Natural killer cell treated with Interleukin-12 subunit alpha and Interleukin-12 subunit beta and Interleukin-15 and Interleukin-18, amount 100 ng/mL, for 72 hours (primary cell): ENCODE results near the gene FOLR3. TPM values are rescaled to one million over a fixed set of nuclear protein-coding genes. Genes with fewer than 3 reads are reported as not detected.
"Not testable (repeated sequence)": the region's sequence is repeated elsewhere in the genome, so short reads cannot be mapped to it uniquely, and the experiment has no call there.

Experiments used
- ATAC-seq, 2 donors: fragments of 150-1000 bp; cut with Tn5 transposase in 1 of 2; sonication (Bioruptor Pico), chemical (Tn5 transposase) in 1 of 2; 2 replicates each; pipeline ENCODE4 v1.10.0; 2021
- DNase-seq: peaks from one replicate; pipeline ENCODE4 v3.0.0; 2022; ENCODE audit warnings: low spot score
- H3K27ac Mint-ChIP-seq, 2 donors: 1 replicate in 1 of 2; 2 replicates in 1 of 2; pipeline ENCODE4 v1.8.0; 2022; ENCODE audit warnings: mixed read lengths in 2 of 2, mild to moderate bottlenecking in 1 of 2, moderate library complexity in 1 of 2
- H3K27me3 Mint-ChIP-seq, 2 donors: 1 replicate in 1 of 2; 2 replicates in 1 of 2; pipeline ENCODE4 v1.8.0; 2022; ENCODE audit warnings: mixed read lengths in 2 of 2
- H3K36me3 Mint-ChIP-seq: one replicate; pipeline ENCODE4 v1.8.0; 2022; ENCODE audit warnings: mixed read lengths
- H3K4me1 Mint-ChIP-seq, 2 donors: 1 replicate in 1 of 2; 2 replicates in 1 of 2; pipeline ENCODE4 v1.8.0; 2022; ENCODE audit warnings: low read depth in 2 of 2, mixed read lengths in 2 of 2, mild to moderate bottlenecking in 1 of 2
- H3K4me3 Mint-ChIP-seq: one replicate; pipeline ENCODE4 v1.8.0; 2022; ENCODE audit warnings: mixed read lengths
- H3K9me3 Mint-ChIP-seq: 2 replicates; pipeline ENCODE4 v1.8.0; 2022; ENCODE audit warnings: mixed read lengths
- total RNA-seq, 2 donors: library from RNA; stranded (reverse); gene quantifications; one replicate each; pipeline ENCODE4 v1.2.3, GENCODE V29; 2022

The FOLR3 gene
- total RNA-seq, 2 donors from 2014 or later = not detected

GRCh38 chr11:72180892-72181552 lies 45.5 kb downstream of the FOLR3 start:
- H3K9me3 Mint-ChIP-seq, H3K4me3 Mint-ChIP-seq, H3K36me3 Mint-ChIP-seq, DNase-seq, H3K4me1 Mint-ChIP-seq, H3K27ac Mint-ChIP-seq: not testable (repeated sequence)
- H3K27me3 Mint-ChIP-seq = peaks cover 17 to 20% of the 10 kb centered on the region in 2 donors
- ATAC-seq = peak; percentile 10 to 40

- not testable (repeated sequence) for H3K36me3 Mint-ChIP-seq, H3K9me3 Mint-ChIP-seq, H3K27ac Mint-ChIP-seq, H3K4me1 Mint-ChIP-seq, DNase-seq, H3K4me3 Mint-ChIP-seq
- peaks cover 17 to 18% of the 10 kb centered on the region in 2 donors for H3K27me3 Mint-ChIP-seq
- peak in 1 of 2 donors; percentile 59 for ATAC-seq
These were observed 46.0 kb downstream of the FOLR3 start for GRCh38 chr11:72181553-72181958.

GRCh38 chr11:72188267-72188666 lies 52.7 kb downstream of the FOLR3 start:
- Mint-ChIP-seq H3K27me3 (peaks cover 4 to 5% of the 10 kb centered on the region in 2 donors), H3K9me3 (no peaks in the 10 kb centered on the region)
- DNase-seq = no peak

More at GRCh38 chr11:72188267-72188666, 52.7 kb downstream of the FOLR3 start:
- Mint-ChIP-seq H3K27ac (no peak overlapping the region), H3K4me1 (peaks cover 4% of the 10 kb centered on the region in 2 donors), H3K4me3 (no peak overlapping the region), H3K36me3 (no peaks in the 10 kb centered on the region)
- ATAC-seq = no peak

Other genes starting within 250 kb of the FOLR3 start
- 10 to 100 TPM in 1 of 2 donors, 1 to 10 TPM in 1; 9.5 to 29.0 TPM for gene XNDC1N, start 207.1 kb upstream of the FOLR3 start, total RNA-seq
- gene RNF121, start 206.7 kb upstream of the FOLR3 start, total RNA-seq = 10 to 100 TPM; 34.4 to 45.5 TPM
- 10 to 100 TPM; 16.5 to 20.6 TPM for gene IL18BP, start 136.8 kb upstream of the FOLR3 start, total RNA-seq
- gene NUMA1, start 55.2 kb upstream of the FOLR3 start, total RNA-seq = 100 to 1,000 TPM; 181 to 216 TPM
- gene LRRC51, start 54.9 kb upstream of the FOLR3 start, total RNA-seq = 1 to 10 TPM; 3.5 to 7.2 TPM
- 10 to 100 TPM; 65.7 to 66.9 TPM for gene LAMTOR1, start 32.4 kb upstream of the FOLR3 start, total RNA-seq
- gene TOMT, start 29.8 kb upstream of the FOLR3 start, total RNA-seq = under 1 TPM in 1 of 2 donors, not detected in 1; 0.45 TPM
- gene ANAPC15, start 23.0 kb upstream of the FOLR3 start, total RNA-seq = 10 to 100 TPM; 37.4 to 37.7 TPM
- gene FOLR1, start 56.4 kb downstream of the FOLR3 start, total RNA-seq = not detected
- not detected for gene FOLR2, start 81.1 kb downstream of the FOLR3 start, total RNA-seq
- 100 to 1,000 TPM; 113 to 176 TPM for gene INPPL1, start 89.0 kb downstream of the FOLR3 start, total RNA-seq
- gene PHOX2A, start 108.5 kb downstream of the FOLR3 start, total RNA-seq = not detected